ENCODE measurements around the gene GMDS.

DNA sequence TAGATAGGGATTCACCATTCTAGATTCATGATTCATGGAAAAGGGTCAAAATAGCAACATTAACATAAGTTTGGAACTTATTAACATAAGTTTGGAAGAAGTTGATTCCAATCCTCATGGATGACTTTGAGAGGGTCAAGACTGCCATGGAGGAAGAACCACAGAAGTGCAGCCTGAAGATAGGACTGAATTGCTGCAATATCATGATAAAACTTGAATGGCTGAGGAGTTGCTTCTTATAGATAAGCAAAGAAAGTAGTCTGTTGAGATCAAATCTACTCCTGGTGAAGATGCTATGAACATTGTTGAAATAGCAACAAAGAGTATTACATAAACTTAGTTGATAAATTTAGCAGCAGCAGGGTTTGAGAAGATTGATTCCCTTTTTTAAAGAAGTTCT is 62.2 kb downstream of the GMDS start:
- TF ChIP-seq EZH2phosphoT487 (IDR thresholded peaks at IDR 0.05; ENCODE audit: insufficient read depth, low read depth) (no peak), EZH2 (IDR thresholded peaks at IDR 0.05; ENCODE audit: insufficient read depth, poor library complexity, severe bottlenecking) (no peak)
